ENCODE results near the gene ACER1.
"Not testable (repeated sequence)": the region's sequence is repeated elsewhere in the genome, so short reads cannot be mapped to it uniquely, and the experiment has no call there.

ACER1 gene

GRCh38 chr19:6357174-6357573, 23.8 kb upstream of the ACER1 start:
- DNase-seq (ENCODE audit: low read depth in 2 of 2) = no peak

DNA sequence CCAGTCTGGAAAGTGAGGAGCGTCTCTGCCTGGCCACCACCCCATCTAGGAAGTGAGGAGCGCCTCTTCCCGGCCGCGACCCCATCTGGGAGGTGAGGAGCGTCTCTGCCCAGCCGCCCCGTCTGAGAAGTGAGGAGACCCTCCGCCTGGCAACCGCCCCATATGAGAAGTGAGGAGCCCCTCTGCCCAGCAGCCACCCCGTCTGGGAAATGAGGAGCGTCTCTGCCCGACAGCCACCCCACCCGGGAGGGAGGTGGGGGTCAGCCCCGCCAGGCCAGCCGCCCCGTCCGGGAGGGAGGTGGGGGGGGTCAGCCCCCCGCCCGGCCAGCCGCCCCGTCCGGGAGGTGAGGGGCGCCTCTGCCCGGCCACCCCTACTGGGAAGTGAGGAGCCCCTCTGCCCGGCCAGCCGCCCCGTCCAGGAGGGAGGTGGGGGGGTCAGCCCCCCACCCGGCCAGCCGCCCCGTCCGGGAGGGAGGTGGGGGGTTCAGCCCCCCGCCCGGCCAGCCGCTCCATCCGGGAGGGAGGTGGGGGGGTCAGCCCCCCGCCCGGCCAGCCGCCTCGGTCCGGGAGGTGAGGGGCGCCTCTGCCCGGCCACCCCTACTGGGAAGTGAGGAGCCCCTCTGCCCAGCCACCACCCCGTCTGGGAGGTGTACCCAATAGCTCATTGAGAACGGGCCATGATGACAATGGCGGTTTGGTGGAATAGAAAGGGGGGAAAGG, 22.1 kb upstream of the ACER1 start:
- DNase-seq (ENCODE audit: low read depth in 2 of 2) = not testable (repeated sequence)

DNA sequence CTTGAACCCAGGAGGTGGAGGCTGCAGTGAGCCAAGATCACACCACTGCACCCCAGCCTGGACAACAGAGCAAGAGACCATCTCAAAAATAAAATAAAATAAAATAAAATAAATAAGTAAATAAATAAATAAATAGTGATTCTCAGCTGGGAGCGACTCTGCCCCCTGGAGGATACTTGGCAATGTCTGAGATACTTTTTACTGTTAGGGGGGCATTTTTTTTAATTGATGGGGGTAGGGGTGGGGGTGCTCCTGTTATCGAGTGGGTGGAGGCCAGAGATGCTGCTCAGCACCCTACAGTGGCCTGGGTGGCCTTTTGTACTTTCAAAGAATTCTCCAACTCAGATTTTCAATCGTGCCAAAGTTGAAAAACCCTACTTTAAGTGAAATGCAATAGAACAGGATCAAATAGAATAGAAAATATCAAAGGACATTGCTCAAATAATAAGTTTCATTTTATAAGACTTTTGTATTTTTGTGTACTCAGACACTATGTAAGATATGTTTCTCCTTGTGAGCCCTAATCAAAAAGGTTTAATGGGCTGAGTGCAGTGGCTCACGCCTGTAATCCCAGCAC, 20.8 kb upstream of the ACER1 start:
- no peak for DNase-seq (ENCODE audit: low read depth in 2 of 2)

GRCh38 chr19:6352381-6353165, 19.2 kb upstream of the ACER1 start:
- no peak for DNase-seq (ENCODE audit: low read depth in 2 of 2)

DNA sequence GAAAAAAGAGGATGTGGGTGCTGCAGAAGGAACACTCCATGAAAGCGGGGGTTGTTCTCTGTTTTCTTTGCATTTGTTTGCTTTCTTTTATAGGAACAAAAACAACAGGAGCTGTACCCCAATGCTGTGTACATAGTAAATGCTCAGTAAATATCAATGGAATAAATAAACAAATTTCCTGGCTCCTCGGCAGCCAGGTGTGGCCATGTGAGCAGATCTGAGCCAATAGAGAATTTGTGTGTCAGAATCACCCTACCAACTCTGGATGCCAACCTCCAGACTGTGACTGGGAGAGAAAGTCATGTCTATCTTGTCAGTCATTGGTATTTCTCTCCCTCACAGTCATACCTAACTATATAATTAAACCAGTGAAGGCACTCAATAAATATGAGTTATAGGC, 17.3 kb upstream of the ACER1 start:
- no peak for DNase-seq (ENCODE audit: low read depth in 2 of 2)

DNA sequence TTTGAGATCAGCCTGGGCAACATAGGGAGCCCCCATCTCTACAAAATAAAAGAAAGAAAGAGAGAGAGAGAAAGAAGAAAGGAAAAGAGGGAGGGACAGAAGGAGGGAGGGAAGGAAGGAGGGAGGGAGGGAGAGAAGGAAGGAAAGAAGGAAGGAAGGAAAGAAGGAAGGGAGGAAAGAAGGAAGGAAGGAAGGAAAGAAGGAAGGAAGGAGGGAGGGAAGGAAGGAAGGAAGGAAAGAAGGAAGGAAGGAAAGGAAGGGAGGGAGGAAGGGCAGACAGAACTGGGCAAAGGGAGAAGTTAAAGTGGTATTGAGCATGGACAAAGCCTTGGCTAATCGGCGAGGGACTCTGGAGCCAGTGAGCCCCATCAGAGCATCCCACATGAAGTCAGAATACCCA, 15.9 kb upstream of the ACER1 start:
- not testable (repeated sequence) for DNase-seq (ENCODE audit: low read depth in 2 of 2)

GRCh38 chr19:6343462-6343861, 10.1 kb upstream of the ACER1 start:
- no peak for DNase-seq (ENCODE audit: low read depth in 2 of 2)

DNA sequence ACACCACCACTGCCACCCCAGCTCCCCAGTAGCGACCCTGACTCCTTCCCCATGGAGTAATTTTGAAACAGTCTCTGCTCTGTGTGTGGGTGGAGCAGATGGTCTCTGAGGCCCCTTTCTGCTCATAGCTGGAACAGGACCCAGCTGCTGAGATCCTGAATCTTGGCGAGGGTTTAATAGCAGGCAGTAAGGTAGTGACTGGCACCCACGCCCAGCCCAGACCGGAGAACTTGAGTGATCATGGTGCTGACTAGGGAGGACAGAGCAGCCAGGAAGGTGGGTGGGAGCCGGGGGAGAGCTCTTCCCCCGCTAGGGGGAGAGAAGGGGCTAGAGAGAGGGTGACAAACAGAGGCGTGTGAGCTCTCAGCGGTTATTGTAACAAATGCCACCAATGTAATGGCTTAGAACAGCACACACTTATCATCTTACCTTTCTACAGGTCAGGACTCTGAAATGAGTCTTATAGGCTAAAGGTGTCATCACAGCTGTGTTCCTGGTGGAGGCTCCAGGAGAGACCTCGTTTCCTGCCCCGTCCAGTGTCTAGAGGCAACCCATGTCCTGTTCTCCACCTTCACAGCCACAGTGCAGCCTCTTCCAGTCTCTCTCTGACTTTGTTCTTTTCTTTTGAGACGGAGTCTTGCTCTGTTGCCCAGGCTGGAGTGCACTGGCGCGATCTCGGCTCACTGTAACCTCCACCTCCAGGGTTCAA, 7.2 kb upstream of the ACER1 start:
- no peak for DNase-seq (ENCODE audit: low read depth in 2 of 2)

GRCh38 chr19:6334490-6335285, 1.3 kb upstream of the ACER1 start:
- no peak for DNase-seq (ENCODE audit: low read depth in 2 of 2)

DNA sequence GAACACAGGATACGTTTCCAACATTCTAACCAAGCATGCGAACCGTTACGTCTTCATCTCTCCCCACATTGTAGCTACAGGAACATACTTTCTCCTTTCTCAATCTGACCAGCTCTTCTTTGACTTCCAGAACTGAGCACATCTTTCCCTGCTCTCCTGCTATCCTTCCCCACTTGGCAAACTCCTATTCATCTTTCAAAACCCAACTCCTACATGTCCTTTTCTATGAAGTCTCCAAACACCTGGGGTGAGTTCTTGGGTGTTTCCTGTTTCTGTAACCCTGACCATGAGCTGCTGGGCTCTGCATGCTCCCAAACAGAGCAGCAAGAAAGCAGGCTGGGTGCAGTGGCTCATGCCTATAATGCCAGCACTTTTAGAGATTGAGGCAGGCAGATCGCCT, 6.6 kb downstream of the ACER1 start:
- DNase-seq (ENCODE audit: low read depth in 2 of 2) = no peak

GRCh38 chr19:6325614-6326013, 7.8 kb downstream of the ACER1 start:
- DNase-seq (ENCODE audit: low read depth in 2 of 2) = no peak

DNA sequence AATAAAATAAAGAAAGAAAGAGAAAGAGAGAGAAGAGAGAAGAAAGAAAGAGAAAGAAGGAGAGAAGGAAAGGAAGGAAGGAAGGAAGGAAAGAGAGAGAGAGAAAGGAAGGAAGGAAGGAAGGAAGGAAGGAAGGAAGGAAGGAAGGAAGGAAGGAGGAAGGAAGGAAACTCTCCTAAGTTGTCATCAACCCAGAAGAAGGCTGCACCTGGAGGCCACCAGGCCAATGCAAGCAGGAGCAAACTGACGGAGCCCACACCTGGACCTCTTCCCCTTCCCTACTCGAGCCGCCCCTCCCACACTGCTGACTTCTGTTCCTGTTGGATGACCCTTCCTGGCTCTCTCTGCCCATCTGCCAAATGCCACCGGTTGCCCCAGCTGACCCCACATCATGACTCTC, 8.7 kb downstream of the ACER1 start:
- DNase-seq (ENCODE audit: low read depth in 2 of 2) = no peak

- no peak for DNase-seq (ENCODE audit: low read depth in 2 of 2)
Observed at GRCh38 chr19:6322284-6322683, 11.1 kb downstream of the ACER1 start.

DNA sequence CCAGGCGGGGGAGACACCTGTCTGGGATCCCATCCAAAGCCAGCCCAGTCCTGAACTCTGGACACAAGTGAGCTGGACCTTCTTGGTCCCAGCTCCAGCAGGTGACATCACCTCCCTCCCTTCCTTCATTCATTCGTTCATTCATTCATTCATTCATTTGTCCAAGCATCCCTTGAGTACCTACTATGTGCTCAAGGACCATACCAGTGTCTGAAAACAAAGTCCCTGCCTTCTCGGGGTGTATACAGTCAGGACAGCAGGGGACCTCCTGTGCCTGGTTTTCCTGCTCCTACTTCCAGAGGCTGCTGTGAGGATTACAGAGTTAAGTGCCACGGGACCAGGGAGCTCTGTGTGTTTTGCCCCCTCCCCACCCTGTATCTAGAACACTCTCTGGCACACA, 14.0 kb downstream of the ACER1 start:
- no peak for DNase-seq (ENCODE audit: low read depth in 2 of 2)

DNA sequence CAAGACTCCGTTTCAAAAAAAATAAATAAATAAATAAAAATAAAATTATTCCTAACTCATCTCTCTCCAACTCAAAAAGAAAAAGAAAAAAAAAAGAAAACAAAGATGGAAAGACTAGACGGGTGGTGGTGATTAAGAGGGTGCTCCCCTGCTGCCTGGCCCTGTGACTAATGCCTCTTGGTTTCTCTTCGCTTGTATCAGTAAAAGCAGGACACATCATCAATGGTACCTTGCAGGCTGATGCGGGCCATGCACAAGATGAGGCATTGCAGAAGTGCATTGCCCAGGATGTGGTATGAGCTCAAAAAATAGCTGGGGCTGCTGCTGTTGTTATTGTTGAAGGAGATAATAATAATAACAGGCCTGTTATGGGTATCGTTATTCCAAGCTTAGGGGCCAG, 14.6 kb downstream of the ACER1 start:
- no peak for DNase-seq (ENCODE audit: low read depth in 2 of 2)

GRCh38 chr19:6315646-6316045, 17.8 kb downstream of the ACER1 start:
- not testable (repeated sequence) for DNase-seq (ENCODE audit: low read depth in 2 of 2)

DNA sequence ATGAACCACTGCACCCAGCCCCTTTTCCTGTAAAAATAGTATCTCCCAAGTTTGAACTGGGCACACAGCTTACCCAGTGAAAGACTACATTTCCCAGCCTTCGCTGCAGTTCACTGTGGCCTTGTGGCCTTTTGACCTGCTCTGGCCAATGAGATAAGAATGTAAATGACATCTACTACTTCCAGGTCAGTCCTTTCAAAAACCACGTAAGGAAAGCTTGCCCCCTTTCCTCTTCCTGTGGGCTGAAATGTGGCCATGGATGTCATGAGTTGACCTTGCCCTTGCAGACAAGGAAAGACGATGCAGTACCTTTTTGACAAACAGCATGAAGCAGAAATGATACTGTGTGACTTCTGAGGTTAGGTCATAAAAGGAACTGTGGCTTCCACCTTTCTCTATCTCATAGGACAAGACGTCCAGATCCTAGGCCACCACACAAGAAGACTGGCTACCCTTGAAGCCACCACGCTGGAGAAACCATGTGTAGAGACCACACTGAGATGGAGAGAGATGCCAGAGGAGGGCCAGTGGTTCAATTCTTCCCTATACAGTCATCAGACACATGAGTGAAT, 19.9 kb downstream of the ACER1 start:
- DNase-seq (ENCODE audit: low read depth in 2 of 2) = no peak

- no peak for DNase-seq (ENCODE audit: low read depth in 2 of 2)
Observed at GRCh38 chr19:6312018-6312417, 21.4 kb downstream of the ACER1 start.

DNA sequence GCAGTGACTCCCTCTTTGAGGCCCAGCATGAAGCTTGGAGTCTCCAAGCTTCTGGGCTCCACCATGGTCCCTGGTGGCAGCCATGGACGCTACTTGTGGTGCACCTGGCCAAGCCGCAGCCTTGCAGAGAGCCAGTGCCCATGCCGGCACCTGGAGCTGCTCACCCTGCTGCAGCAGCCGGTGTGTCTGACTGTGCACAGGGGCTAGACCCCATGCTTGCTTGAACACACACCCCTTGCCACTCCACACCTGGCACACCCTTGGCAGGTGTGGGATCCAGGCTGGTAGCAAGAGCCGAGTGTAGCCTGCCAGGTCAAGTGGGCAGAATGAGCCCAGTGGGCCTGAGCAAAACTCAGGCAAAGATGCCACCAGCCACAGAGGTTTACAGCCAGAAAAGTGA, 35.0 kb downstream of the ACER1 start:
- no peak for DNase-seq (ENCODE audit: low read depth in 2 of 2)

- DNase-seq (ENCODE audit: low read depth in 2 of 2) = no peak
Observed at GRCh38 chr19:6297202-6297601, 36.2 kb downstream of the ACER1 start.

DNA sequence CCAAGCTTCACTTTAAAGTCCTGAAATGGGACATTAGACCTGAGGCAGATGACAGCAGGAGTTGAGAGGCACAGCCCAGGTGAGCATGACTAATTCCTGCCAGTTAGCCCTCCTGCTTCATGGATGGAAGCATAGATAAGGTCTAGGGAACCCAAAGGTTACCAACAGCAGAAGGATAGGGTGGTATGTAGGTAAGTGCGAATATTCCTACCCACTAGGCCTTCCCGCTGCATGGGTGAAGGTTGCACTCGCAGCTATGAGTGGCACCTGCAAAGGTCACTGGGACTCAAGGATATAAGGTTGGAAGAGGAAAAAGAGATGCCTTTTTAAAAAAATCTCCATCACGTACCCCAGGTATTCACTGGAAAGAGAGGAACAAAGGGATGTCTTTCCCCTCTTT, 41.4 kb downstream of the ACER1 start:
- DNase-seq (ENCODE audit: low read depth in 2 of 2) = no peak
